GM19452 (cell line): Measurements from ENCODE around the gene ATOH8.

ENCODE experiments used
- ATAC-seq: cut with Tn5 transposase; IDR thresholded peaks from one replicate; pipeline ENCODE4 v1.9.1; 2021; ENCODE audit not compliant: unreplicated experiment

Gene ATOH8

DNA sequence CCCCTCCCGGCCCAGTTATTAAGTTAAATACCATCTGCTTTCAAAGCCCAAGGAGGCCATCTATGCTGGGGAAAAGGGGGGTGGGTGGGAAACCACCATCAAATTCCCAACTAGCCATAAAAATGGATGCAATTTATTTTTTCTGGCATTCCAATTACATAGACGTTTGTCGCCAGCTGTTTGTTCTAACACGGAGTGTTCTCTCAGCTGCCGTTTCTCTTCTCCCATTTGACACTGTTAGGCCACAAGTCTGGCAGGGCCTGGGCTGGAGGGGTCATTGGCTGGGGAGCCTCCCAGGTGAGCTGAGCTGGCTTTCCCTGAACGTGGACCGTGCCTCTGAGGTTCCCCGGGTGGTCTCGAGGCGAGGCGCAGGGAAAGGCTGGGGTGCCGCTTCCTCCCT lies 16.6 kb downstream of the ATOH8 start:
- ATAC-seq = no peak

DNA sequence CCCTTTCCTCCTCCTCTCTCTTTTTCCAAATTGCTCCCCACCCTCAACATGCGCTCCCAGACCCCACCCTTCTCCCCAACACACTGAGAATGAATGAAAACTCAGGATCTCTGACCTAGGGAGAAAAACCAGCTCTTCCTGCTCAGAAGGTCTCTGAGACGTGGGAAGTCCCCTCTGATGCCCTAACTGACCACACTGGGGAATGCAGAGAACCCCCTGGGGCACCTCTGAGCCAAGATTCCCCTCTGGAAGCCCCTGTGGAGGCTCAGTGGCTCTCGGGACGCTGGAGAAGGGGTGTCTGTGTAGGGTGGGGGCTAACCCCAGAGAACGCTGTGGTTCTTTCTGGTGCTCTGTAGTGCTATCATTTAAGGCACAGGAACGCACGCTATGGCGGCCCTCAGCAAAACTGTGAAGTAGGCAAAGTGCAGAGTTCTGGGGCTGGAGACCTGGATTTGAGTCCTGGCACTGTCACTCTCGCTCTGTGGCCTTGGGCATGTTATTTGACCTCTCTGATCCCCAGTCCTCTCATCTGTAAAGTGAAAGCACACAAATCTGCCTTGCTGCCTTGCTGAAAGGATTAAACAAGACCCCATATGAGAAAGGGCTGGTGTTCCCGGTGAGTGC lies 17.1 kb downstream of the ATOH8 start:
- no peak for ATAC-seq

DNA sequence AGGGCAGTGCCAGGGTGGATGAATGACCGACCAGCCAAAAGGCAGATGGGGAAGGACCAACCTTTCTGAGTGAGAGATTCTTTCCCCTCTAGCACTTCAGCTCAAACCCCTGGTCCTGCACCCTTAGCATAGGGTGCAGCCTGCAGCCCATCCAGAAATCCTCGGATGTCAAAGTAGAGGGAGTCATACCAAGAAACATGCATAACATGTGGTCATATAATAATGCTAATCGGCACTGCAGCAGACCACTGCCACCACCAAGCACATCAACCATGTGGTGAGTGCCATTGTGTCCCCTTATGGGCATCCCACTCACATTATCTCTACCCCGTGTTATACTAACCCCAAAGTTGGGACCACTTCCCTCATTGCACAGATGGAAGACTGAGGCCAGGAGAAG lies 17.7 kb downstream of the ATOH8 start:
- no peak for ATAC-seq

DNA sequence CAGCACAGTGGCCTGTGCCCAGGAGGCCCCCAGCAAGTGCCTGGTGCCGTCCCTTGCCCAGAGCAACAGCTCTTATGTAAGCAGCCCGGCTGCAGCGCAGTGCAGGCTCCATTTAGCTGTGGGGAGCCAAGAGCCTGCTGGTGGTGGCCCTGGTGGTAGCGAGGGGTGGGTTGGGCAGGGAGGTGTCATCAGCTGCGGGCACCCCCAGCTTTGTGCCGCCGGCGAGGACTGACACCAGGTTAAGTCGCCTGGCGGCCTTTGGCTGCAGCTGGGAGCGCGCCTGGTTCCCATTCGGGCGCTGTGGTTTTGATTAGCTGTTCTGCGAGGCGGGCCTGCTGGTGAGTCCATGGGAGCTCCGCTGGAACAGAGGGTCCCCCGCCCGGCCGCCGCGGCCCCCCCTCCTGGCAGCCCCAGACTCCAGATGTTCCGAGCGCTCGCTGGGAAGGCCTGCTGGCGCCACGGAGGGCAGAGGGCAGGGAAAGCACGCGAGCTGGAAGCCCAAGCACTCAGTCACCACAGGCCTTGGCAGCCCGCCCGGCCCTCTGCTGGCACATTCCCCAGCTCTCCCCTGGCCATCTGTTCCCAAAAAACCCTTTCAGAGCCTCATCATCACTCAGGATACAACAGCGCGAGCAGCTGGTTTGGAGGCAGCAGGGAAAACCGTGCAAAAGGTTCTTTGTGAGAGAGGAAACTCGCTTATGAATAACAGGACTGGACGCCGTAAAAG lies 18.4 kb downstream of the ATOH8 start:
- ATAC-seq = no peak

DNA sequence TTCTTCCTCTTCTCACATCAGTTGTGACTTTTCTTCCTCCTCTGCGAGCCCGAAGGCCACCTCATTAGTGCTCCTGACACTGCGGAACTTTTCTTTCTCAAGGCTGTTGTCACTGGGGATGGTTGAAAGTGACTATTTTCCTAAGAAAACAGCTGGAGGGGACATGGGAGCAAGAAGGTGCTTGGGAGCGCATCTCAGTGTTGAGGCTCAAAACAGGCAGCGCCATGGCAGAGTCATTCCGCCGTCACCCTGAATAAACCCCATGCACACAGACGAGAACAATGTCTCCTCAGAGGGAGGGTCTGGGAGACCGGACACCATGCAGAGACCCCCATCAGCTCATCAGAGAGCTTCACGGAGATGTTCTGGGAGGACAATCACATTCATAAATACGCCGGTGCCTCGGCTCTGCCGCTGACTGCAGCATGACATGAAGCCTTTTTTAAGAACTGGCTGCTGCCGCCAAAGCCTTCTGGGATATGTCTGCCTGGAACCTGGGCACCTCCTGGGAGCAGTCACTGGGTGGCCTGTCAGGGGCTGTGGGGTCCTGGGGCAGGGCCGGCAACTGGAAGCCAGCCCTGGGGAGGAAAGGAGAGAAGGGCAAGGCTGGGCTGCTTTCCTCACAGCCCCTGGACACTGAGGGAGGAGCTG lies 19.2 kb downstream of the ATOH8 start:
- no peak for ATAC-seq

DNA sequence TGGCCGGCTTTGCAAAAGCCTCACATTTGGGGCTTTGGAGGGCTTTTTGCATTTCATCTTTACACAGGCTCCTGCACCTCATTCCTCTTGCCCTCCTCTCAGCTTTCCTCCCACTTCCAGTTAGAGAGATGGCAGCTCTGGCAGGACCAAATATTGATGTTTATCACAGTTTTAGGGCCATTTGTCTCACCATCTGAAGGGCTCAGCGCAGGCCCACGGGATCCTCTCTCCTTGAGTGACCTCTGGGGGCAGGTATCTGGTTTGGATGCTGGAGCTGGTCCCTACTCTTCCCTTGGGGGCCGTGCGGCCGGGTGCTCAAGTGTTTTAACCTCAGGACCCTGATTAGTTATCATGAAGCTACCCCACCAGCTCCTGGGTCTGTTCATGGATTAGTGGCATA lies 19.9 kb downstream of the ATOH8 start:
- ATAC-seq = no peak

DNA sequence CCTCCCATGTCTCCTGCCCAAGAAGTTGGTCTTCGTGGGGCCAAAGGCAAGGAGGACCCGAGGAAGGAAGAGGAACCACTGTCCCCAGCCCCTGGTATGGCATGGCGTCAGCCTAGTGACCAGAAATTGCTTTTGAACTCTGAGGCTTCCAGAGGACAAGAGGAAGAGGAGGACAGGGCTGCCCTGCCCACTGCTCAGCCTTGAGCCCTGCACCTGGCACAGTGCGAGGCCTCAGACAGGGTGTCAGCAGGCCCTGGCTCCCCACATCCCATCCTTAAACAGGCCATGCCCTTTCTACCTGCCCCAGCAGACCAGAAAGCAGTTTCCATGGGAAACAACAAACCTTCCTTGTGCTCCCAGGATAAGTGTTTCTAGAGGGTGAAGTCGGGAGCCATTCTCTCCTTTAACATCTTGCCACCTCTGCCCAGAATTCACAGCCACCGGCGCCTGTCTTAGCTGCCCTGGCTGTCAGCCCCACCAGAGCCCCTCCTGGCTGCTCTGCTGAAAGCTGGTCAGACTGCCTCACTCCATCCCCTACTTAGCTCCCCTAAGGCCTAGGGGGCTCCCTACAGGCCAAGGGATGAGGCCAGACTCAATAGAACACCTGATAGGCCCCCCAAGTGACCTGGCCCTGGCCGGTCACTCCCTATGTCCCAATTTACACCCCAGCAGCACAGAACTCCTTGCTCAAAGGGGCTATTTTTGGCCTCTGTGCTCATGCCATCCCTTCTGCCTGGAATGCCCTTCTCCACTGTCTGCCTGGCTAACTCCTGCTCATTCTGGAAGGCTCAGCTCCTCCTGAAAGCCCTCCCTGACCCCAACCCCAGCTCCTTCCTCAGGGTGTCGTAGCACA lies 20.6 kb downstream of the ATOH8 start:
- no peak for ATAC-seq

DNA sequence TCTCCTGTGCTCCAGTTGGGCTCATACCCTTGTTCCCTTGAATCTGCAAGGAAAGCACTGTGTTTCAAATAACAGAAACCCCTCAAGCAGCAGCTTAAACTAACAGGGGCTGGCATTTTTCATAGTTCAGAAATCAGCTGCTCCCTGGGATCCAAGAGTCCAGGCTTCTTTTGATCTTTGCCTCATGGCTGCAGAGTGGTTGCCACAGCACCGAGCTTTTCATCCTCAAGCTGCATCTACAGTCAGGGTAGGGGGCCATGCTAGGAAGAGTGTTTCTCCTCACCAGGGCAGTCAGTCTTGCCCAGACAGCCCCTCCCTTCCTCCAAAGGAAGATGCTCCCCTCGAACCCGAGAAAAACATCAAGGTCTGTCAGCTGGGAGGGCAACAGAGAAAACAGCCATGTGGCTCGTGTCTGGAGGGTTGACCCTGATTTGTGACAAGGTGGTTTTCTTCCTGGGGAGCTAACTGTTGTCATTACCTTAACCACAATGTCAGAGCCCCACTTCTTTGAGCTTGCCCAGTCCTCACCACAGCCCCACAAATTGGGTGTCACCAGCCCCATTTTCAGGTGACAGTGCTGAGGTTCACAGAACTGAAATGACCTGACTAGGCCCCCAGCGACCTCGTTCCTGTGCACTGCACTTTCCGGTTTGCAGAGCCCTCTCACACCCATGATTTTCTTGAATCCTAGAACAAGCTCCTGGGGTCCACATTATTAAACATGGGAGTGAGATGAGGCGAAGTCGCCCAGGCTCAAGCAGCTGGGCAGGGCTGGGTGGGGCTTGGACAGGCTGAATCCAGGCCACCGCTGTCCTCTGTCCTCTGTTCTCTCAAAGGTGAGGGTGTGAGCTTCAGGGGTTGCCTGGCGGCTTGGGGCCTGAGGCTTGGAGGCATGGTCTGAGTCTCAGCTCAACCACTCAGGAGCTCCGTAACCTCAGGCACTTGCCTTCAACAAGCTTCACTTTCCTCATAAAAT lies 21.9 kb downstream of the ATOH8 start:
- ATAC-seq = no peak

DNA sequence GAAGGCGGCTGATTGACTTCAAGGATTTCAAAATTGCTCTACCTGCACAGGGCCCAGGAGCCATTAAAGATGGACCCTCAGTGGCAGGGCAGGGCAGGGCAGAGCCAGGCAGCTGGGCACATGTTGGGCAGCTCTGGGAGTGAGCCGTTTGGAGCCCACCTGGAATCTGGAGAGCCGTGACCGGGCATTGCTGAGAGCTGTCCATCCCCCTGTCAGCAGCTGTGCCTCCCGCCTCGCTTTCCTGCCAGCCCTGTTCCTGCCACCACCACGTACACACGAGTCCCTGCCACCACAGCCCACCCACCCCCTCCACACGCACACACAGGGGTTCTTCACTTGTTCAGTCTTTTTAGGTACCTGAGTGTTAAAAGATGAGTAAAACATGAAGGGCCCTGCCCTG lies 22.9 kb downstream of the ATOH8 start:
- ATAC-seq = no peak

DNA sequence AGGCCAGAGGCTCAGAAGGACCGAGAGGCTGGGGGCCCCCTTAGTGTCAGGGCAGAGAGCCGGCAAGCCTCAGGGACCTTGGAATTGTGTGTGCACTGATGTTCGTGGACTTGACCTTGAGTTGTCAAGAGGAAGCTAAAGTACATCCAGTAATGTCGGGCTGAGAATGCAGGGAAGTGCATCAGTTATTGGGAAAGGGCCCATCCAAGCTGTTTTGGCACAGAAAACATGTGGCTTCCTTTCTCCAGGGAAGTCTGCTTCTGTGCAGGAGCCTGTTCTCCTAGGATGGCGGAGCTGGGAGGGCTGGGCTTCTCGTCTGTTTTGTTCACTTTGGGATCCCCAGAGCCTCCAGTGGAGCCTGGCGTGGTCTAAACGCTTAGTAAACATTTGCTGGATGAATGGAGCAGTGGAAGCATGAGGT lies 23.7 kb downstream of the ATOH8 start:
- ATAC-seq = no peak

DNA sequence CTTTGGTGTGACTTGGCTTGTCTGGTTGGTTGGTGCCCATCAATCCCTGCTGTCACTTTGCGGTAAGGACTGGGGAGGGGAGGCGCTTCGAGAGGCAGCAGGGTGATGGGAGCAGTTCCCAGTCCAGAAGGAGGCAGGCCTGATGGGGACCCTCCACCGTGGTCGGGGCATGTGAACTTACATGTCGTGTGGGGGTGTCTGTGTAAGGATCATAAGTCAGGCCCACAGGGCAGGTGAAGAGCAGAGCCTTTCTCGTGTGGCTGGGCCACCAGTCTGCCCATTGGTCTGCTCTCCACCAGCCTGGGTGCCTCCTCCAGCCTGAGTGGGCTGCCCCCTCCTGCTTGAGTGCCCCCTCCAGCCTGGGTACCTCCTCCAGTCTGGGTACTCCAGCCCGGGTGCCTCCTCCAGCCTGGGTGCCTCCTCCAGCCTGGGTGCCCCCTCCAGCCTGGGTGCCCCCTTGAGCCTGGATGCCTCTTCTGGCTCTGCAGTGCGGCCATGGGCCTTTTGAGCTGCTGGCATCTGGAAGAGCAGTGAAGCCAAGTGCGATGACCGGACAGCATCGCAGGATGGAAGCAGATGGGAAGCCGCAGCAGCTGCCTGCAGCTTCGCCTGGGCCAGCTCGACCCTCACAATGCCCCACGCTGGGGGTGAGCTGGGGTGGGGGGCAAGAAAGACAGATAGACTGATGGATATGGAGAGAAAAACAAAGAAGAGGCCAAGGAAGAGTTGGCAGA lies 25.0 kb downstream of the ATOH8 start:
- ATAC-seq = no peak

DNA sequence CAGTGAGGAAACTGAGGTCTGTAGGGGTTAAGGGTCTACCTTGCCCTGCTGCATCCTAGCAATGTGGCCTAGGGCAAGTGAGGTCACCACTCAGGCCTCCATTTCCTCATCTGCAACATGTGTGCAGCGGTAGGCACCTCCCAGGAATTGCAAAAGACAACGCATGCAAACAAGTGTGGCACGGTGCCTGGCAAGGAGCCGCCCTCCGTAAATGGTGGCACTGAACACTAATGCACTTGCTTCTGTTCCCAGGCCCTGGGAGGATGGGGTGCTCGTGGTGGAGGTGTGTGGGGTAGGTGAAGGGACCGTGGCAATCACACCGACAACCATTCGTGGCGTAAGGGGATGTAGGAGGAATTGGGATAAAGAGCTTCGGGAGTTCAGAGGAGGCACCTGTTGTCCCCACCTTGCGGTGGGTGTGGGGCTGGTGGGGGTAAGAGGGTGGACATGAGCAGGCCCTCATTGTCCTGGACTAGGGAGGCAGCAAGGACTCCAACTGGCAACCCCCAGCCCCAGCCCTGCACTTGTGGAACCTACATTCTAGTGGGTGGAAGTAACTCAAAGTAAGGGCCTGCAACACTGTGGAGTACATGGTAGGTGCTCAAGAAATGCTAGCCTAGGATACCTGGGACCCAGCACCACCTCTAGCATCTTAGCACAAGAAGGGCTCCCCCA lies 26.0 kb downstream of the ATOH8 start:
- no peak for ATAC-seq

DNA sequence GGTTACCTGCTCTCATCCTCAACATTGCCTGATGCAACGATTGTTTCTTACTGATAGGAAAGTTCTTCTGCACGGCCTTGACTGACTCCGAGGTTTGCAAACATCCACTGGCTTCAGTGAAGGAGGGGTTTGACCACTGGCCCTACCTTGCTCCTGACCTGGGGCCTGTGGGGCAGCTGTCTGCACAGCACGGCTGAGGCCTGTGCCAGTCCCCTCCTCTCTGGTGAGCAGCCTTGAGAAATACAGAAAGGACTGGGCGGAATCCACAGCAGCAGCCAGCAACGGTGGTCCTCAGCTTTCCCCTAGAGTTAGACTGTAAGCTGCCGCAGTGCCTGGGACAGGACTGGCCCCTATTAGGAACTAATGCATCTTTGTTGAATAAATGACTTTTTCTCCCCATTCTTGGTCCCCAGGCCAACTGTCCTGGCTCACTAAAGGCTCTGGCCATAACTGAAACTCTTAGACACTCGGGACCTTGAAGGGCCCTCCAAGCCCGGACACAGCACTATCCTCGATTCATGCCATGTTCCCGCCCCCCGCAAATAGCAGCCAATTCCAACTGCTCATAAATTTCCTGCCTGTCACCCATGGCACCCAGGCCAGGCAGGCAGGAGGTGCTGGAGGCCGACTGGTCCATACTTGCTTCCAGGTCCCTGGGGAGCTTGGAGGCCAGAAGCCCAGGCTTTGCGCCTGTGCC lies 26.7 kb downstream of the ATOH8 start:
- ATAC-seq = no peak

DNA sequence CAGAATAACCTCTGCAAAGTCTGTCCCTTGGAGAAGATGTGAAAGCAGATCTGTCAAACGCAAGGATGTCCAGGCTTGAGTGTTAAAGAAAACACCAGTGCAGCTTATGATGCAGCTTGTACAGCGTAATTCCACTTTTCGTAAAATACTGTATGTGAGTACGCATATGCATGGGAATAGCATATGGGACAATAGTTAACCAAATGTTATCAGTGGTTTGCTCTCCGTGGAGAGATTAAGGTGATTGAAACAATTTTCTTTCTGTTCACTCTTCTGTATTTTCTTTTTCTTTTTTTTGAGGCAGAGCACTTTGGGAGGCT lies 27.2 kb downstream of the ATOH8 start:
- ATAC-seq = no peak

DNA sequence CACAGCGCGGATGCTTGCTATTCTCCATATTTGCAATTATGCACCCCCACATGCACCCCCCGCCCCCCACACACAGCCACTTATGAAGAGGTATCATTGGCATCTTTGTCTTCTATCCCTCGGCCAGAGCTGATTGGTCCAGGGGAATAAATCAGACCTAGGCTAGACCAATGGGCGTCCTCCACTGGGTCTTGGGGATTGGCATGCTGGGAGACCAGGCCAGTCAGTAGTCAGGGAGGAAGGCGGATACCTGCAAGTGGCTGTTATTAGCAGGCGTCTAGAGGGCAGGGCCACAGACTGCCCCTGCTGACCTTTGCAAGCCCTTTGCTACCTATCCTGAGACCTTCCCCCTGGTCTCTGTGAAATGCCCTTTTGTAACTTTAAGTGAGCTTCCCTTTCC lies 30.0 kb downstream of the ATOH8 start:
- no peak for ATAC-seq

DNA sequence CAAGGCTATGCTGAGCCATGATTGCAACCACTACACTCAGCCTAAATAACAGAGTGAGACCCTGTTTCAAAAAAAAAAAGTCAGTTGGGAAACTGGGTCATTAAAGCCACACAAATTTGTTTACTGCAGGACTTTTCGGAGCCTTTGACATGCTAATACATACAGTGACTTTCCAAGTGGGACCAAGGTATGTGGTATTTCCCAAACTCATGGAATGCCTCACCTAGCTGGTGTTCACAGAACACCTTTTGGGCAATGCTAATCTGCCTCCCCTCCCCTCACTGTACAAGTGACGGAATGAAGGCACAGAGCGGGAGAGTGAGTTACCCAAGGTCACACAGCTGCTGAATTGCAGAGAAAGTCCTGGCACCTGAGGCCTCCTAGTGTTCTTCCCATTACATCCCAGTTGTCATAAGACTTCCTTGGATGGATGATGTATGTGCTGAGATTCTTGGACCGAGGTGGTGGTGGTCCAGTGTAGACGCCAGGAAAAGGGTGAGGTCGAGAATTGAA lies 30.7 kb downstream of the ATOH8 start:
- ATAC-seq = no peak

DNA sequence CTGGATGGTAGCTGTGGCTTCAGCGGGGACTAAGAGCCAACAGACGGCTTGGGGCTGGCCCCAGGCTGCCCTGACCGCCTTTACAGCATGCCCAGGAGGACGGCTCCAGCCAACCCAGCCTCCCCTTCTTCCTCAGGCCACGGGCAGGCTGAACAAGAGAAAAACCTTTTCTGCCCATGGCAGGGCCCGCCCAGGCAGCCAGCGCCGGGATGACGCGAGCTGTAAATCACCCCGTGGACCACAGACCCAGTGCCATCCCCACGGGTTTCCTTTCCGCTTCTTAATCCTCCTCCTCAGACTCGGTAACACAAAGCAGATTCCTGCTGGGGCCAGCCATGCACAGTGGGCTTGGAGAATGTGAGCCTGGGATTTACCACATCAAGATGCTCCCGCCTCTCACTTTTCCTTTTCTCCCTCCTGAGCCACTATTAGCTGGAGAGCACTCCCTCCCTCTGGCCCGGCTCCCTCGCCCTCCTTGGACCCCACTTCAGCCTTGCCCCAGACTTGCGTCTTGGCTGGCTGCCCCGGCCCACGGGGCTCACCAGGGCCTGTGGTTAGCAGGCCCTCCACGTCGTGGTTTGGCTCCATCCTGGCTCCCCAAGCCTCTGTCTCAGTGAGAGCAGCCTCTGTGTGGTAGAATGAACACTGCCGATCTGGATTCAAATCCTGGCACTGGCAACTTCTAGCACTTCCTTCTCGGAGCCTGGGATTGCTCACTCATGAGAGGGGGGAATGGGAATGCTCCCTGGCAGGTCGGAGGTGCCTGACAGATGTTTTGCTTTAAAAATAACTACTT lies 31.4 kb downstream of the ATOH8 start:
- no peak for ATAC-seq

DNA sequence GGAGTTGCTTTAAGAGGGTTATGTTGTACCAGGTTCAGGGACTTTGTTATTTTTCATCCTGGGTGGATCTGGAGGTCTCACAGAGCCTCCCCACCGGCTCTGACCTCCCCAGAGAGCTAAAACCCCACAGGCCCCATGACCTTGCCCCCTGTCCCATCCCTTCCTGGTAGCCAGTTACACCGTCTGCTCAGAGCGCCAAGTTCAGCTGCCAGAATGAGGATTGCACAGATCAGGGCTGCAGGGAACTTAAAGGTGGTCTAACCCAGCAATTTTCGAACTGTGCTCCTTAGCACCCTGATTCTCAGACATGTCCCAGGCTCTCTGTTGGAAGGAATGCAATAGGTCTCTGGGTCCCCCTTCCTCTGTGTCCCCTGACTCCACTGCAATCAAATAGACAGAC lies 32.1 kb downstream of the ATOH8 start:
- ATAC-seq = no peak
